ENCODE measurements around the gene DNASE2.
"Not testable (repeated sequence)": the region's sequence is repeated elsewhere in the genome, so short reads cannot be mapped to it uniquely, and the experiment has no call there.

The DNASE2 gene, protein sequence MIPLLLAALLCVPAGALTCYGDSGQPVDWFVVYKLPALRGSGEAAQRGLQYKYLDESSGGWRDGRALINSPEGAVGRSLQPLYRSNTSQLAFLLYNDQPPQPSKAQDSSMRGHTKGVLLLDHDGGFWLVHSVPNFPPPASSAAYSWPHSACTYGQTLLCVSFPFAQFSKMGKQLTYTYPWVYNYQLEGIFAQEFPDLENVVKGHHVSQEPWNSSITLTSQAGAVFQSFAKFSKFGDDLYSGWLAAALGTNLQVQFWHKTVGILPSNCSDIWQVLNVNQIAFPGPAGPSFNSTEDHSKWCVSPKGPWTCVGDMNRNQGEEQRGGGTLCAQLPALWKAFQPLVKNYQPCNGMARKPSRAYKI

DNA sequence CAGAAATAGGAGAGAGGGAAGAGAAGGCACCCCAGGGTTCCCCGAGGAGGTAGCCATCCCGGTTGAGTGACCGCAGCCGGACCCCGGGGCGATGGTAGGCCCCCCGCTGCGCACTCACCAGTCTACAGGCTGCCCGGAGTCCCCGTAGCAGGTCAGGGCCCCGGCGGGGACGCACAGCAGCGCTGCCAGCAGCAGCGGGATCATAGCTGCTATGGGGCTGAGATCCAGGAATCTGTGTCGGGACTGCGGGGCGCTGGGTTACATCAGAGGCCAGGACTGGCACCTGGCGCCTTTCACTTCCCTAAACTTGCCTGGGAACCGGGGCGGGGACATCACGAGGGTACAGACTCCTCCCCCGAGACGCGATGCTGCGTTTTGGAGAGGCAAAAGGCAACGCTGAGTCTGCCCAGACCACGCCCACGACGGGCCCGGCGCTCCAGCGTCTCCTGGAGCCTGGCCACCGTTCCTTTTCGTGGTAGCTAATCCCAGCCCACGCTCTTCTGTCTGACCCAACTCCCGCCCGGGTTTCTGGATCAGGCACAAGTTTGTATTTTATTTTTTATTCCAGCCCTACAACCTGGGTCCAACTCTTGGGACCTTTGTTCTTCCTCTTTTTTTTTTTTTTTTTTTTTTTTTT is at the start of gene DNASE2:
TSS of gene DNASE2 (minus strand) at position 278 of the 637 bp plus-strand sequence. CDS start at position 204, 74 bp downstream.
- FAIRE-seq: peak; percentile 89

DNA sequence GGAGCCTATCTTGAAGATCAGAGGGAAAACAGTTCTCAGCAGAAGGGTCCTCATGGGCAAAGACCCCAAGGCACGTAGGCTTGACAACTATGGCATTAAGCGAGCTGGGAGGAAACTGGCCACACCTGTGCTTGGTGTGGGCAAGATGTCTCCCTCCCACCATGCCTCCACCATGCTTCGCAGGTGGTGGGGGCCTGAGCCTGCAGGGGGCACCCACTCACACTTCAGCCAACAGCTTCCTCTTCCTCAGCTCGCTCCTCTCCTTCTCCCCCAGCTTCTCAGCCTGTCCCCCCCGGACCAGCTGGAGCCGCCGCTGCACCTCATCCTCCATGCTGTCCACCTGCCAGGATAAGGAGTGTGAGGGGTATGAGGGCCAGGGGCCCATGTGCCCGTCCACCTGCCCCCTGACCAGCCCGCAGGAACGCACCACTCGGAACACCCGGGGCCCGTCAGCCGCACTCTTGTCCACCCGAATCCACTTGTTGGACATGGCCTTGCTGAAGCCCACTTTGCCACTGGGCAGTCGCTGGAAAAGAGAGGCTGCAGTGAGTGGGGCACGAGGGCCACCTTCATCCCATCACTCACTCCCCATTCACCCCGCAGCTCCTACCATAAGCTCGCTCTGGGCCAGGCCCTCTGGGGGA is 48.9 kb upstream of the DNASE2 start:
- FAIRE-seq: no peak

DNA sequence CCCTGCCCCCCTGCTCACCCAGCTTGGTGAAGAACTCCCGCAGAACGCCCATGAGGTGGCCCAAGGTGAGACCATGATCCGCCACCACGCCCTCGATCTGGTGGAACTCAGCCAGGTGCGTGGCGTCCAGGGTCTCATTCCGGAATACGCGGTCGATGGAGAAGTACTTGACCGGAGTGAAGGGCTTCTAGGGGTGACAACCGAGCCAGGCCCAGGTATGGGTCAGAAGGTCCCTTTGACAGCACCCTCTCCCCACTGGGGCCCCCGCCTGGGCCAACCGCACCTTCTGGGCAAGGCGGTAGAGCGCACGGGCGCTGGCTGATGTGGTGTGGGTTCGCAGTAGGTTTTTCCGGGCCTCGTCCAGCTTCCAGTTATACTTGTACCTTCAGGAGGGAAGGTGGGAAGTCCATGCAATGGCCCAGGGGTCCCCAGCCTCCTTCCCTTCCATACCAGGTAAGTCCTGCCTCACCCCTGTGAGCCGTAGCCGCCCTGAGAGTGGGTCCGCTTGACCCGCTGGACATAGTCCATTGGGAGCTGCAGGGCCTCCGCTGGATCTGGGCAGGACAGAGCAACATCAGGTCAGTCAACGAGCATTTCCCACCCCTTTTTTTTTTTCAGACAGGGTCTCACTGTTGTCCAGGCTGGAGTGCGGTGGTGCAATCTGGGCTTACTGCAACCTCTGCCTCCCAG is 43.5 kb upstream of the DNASE2 start:
- no peak for FAIRE-seq

DNA sequence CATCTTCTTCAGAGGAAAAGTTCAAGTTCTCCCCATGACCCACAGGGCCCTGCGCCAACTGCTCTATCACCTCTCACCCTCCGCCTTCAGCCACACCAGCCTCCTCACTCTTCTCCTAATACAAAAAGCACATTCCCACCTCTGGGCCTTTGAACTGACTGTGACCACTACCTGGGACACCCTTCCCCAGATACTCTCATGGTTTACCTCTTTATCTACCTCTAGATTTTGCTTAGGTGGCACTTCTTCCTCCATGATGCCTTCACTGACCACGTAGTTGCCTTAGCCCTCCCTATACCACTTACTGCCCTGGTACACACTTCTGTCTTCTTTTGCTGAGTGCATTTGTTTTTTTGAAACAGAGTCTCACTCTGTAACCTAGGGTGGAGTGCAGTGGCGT is 41.7 kb upstream of the DNASE2 start:
- FAIRE-seq: no peak

DNA sequence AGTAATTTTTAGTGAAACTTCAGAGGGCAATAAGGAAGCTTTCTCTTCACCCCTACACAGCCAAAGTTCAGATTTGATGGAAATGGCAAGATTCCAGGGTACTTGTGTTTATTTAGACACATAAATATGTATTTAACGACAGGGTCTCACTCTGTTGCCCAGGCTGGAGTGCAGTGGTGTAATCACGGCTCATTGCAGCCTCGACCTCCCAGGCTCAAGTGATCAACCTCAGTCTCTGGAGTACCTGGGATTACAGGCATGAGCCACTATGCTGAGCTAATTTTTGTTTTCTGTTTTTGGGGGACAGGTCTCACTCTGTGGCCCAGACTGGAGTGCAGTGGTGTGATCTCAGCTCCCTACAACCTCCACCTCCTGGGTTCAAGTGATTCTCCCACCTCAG is 39.8 kb upstream of the DNASE2 start:
- no peak for FAIRE-seq

DNA sequence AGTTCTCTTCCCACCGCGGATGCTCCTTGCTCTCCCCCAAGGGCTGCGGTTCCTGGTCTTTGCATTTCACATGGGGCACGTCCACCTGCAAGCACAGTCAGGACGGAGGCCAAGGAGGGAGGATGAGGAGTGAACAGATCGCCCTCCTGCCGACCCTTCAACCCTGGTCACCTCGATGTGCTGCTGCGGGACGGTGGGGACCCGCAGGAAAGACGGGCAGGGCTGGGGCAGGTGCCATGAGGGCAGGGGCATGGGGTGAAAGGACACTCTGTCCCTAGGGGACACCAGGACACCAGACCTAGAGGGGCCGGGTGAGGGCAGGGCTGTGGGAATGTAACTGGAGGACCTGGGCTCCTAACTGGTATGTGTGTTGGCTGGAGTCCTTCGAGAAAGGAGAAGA is 37.0 kb upstream of the DNASE2 start:
- FAIRE-seq: no peak

DNA sequence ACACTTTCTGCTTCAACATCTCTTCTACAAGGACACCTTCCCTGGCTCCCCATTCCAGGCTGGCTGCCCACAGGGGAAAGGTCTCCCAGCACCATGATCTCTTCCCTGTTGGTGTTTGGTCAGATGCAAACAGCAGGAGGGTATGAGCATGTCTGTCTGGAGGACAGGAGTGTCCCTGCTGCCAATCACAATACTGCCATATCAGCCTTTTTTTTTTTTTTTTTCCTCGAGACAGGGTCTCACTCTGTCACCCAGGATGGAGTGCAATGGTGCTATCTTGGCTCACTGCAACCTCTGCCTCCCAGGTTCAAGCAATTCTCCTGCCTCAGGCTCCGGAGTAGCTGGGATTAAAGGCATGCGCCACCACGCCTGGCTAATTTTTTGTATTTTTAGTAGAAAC is 34.6 kb upstream of the DNASE2 start:
- not testable (repeated sequence) for FAIRE-seq

DNA sequence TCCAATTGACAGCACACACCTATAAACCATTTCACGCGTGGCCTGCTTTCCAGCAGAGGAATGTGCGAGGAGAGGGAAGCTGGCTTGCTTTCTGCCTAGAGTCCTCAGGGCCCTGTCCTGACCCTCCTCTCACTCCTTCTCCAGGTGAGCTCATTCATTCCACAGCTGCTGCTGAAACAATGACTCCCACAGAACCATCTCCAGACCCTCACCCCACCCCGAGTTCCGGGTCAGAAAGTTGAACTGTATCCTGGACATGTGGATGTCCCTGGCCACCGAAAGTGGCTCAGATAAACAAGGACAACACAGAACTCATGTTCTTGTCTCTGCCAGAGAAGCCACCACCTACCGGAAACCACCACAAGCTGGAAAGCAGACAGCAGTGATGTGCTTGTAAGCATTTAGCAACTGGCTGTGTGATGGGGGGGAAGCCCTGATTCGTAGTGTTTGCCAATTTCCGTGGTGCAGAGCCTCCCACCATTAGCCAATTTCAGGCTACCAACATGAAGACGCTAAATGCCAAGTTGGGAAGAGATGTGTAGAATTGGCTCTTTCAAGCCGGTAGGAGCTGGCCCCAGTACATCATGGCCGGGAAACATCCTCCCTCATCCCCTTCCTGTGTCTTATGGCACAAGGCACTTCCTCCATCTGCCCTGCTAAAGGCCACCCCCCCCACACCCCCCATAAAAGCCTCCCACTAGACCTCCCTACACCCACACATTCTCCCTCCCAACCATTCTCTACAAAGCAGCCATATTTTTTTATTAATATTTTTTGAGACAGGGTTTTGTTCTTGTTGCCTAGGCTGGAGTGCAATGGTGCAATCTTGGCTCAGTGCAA is 32.8 kb upstream of the DNASE2 start:
- FAIRE-seq: no peak

DNA sequence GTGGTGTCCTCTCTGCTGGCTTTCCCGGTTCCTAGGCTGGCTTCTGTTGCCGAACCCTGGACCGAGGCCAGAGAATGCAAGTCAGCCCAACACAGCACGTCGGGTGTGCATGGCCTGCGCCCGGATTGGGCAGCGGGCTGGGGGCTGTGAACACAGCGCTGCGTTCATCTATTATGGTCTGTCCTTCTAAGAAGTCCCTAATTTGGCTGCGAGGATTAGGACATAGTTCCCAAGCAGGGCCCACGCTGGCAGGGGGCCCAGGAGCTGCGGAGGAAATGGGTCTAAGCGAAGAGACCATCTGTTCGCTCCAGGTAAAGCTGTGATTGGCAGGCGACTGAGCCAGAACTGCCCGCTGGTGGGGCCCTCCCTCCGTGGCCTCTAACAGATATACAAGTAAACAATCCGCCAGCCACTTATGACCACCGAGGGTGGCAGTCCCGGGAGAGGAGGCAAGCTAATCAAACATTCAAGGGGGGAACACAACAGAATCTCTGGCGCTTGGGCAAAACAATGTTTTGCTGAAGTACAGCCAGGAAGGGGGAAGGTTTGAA is 31.8 kb upstream of the DNASE2 start:
- FAIRE-seq: no peak

DNA sequence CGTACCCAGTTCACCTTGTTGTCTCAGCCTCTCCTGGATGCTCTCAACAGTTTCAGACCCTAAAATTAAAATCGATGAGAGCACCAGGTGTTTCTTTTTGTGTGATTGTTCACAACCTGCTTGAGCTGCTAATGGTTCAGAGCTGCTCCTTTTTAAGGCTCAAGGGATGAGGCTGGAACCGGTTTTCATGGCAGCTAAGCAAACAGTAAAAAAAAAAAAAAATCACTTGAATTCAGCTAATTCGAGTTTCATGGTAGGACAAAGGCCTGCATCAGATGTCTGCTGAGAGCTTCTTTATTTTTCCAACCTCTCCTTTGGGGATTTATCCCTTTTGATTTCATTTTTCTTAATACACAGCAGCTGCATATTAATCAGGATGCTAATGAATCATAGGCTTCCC is 31.3 kb upstream of the DNASE2 start:
- no peak for FAIRE-seq

DNA sequence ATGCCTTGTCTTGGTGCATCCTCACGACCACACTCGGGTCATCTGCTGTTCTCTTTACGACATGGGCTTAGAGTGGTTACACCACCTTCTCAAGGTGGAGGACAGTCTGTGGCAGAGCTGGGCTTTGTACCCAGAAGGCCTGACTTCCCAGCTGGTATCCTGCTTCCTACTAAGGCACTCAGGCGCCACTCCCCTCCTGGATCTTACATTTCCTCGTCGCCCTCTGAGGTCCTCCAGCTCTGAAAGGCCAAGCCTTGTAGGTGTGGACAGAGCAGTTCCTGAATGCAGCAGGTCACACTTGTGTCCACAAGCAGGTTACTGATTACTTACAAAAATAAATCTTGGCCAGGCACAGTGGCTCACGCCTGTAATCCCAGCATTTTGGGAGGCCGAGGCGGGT is 25.9 kb upstream of the DNASE2 start:
- FAIRE-seq: no peak

DNA sequence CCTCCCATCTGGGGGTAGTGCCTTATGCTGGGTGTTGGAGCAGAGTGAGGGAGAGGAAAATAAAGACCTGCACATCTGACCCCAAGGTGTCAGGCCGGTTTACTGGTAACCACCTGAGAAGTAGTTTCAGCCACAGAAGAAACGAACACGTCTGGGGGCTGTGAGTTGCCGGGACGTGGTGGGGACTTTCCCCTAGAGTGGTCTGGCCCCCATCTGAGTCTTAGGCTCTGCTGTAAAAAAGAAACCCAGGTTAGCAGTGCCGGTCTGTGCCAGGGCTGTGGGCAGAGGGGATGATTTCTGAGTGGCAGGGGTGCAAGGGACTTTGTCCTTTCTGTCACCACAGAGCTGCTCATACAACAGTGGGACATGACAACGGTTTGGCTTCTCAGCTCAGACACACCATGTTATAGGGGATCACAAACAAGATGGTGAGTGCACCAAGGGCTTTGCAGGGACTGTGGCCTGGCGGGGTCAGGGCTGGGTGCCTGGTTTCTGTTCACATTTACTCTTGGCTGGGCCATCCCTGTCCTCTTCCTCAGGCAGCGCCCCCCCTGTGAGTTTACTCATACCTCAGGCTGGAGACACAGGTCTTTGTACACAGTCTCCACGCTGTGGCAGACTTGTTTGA is 18.8 kb upstream of the DNASE2 start:
- FAIRE-seq: no peak

DNA sequence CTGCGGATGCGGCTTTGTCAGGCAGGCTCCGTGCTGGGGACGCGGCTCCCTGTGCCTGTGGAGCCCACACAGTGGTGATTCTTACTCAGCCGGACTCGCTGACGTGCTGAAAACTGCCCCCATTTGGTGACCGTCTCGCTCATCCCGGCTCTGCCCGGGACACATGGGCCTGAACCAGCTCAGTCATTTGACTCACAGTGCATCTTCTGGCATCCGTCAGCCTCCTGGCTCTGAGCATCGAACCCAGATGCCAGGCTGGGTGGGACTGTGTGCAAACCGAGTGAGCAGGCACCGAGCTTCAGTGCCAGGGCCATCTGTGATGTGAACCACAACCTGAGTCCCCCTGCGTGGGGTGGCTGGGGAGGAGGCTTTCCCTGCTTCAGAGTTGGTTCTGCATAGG is 15.2 kb upstream of the DNASE2 start:
- FAIRE-seq: no peak

DNA sequence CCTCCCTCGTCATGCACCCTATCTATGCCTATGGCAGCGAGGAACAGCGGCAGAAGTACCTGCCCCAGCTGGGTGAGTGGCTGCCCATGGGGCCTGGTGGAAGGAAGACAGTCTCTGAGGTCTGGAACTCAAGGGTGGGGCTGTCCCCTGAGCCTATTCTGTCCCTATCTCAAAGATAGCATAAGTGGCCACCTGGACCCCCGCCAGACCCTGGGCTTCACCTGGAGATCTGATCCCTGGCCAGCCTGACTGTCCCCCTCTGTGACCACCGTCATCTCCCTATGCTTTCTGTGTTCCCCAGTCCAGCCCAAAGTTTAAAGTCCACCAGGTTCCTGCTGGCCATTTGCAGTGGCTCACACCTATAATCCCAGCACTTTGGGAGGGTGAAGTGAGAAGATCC is 12.3 kb upstream of the DNASE2 start:
- no peak for FAIRE-seq

DNA sequence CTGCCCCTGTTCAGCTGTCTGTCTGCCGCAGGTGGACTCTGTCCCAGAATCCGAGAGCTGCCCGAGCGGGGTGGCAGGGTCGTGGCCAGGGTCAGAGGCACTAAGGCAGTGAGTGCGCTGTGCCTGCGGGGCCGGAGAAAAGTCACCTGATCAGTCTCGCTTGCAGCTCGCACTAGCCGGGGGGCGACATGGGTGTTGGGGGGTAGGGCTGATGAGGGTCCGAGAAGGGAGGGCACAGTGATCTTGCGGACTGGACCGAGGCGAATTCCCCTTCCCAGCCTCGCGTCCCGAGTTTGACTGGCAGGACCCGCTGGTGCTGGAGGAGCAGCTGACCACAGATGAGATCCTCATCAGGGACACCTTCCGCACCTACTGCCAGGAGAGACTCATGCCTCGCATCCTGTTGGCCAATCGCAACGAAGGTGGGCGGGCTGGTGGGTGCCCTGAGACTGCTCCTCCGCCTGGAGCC is 10.3 kb upstream of the DNASE2 start:
- FAIRE-seq: no peak

DNA sequence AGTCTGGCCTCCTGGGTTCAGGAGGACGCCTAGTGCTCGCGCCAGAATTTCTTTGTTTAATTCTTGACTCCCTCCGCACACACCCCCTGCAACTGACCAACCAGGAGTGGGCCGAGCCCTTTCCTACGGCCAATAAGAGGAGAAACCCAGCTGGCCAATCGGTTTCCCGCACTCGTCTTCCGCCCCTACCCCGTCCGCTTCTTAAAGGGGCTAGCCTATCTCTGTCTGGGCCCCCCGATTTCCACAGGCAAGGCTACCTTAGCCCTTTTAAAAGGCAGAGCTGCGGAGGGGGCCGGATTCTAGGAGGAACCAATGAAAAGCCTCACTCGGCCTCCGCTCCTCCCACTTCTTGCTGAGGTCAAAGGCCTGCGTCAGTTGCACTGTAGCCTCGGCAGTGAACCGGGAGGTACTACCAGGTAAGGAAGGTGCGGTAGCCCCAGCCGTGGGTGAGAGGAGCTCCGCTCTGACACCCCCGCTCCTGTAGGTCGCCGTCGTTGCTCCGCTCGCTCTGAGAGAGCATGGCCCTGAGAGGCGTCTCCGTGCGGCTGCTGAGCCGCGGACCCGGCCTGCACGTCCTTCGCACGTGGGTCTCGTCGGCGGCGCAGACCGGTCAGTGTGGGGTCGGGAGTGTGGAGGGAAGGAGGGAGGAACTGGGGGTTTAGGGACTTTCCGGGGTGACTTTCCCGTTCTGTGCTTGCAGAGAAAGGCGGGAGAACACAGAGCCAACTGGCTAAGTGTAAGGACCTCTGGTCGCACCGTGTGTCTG is 9.7 kb upstream of the DNASE2 start, which contains the start of gene GCDH:
TSS of gene GCDH (plus strand) at position 374 of the 766 bp plus-strand sequence. CDS start at position 519, 145 bp downstream.
- peak; percentile 99 for FAIRE-seq

DNA sequence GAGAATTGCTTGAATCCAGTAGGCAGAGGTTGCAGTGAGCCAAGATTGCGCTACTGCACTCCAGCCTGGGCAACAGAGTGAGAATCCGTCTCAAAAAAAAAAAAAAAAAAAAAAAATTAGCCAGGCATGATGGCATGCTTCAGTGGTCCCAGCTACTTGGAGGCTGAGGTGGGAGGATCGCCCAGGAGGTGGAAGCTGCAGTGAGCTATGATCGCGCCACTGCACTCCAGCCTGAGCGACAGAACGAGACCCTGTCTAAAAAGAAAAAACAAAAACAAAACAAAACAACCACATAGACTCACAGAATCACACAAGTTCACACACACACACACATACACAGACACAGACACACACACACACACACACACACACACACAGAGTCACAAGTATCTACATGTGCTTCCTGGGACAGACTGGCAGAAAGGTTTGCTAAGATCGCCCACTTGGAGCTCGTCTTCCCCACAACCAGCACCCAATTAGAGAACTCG is 9.1 kb upstream of the DNASE2 start:
- not testable (repeated sequence) for FAIRE-seq

DNA sequence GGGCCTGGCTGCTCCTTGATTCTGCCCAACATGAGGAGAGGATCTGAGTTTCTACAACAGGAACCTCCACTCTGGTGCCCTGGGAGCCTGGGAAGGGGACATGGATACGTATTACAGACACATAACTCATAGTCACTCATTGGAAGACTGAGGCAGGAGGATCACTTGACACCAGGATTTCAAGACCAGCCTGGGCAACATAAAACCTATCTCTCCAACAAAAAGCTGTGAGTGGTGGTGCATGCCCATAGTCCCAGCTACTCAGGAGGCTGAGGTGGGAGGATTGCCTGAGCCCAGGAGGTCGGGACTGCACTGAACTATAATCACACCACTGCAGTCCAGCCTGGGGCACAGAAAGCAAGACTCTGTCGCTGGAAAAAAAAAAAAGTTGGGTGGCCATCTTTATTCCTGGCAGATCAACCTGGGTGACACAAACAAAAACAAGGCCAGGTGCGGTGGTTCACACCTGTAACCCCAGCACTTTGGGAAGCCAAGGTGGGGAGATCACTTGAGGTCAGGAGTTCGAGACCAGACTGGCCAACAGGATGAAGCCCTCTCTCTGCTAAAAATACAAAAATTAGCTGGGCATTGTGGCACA is 6.9 kb upstream of the DNASE2 start:
- no peak for FAIRE-seq

DNA sequence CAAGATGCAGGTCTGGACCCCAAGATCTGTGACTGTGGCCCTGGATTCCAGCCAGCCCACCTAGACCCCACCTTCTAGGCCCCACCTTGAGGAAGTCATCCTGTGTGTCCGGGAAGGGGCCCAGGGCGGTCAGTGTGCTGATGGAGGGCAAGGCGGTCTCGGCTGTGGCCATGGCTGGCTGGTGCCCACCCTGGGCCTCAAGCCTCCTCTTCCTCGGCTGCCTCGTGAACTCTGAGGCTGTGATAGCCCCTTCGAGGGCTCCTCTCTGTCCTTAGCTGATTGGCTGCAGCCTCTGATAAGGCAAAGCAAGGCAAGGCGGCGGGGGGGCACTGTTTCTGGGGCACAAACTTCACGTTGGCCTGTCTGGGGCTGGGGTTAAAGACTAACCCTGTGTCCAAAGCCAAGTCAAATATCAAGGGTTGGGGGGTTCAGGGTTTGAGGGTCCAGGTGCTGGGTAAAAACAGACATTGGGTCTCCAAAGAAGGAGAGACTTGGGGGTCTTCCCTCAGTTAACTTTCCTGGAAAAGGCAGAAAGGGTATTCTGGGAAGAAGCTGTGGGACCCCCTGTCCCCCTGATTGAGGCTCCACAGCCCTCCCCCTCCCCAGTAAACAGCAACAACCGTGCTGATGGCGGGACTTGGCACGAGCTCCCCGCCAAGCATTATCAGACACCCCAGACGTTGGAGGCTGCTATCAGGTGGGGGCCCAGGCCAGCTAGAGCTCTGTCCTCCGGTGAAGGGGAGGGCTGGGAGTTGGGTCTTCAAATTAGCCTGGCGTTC is 5.9 kb upstream of the DNASE2 start, which contains the start of gene KLF1:
TSS of gene KLF1 (minus strand) at position 233 of the 779 bp plus-strand sequence. CDS start at position 172, 61 bp downstream.
- no peak for FAIRE-seq

All from A204.1 (cell line).